Tibial artery (tissue), 4 donors: Measurements from ENCODE around the gene GRK4.

Experiments used
- DNase-seq, 2 donors: peaks; one replicate each; pipeline ENCODE4 v3.0.0-alpha.2; 2019
- H3K27ac ChIP-seq, 2 donors: fragments of 200-600 bp; sonication (generic) in 1 of 2; 1 replicate in 1 of 2; 2 replicates in 1 of 2; pipeline ENCODE4 v1.5.1; 2018 to 2019; ENCODE audit warnings: mild to moderate bottlenecking in 1 of 2
- H3K27me3 ChIP-seq, 2 donors: fragments of 200-600 bp; sonication (generic) in 1 of 2; one replicate each; pipeline versions ENCODE4 v1.5.1 to v1.6.0; 2016 to 2019
- H3K36me3 ChIP-seq, 3 donors: fragments of 200-600 bp; sonication (generic) in 2 of 3; one replicate each; pipeline ENCODE4 v1.5.1; 2016 to 2019; ENCODE audit warnings: mild to moderate bottlenecking in 2 of 3
- H3K4me1 ChIP-seq, 4 donors: fragments of 200-600 bp; sonication (generic) in 2 of 4; 1 replicate in 3 of 4; 2 replicates in 1 of 4; pipeline ENCODE4 v1.5.1; 2016 to 2019
- H3K4me3 ChIP-seq, 2 donors: fragments of 200-600 bp; sonication (generic) in 1 of 2; 1 replicate in 1 of 2; 2 replicates in 1 of 2; pipeline ENCODE4 v1.5.1; 2018 to 2019; ENCODE audit warnings: mild to moderate bottlenecking in 2 of 2
- H3K9me3 ChIP-seq, 3 donors: fragments of 200-600 bp; sonication (generic) in 1 of 3; one replicate each; pipeline ENCODE4 v1.5.1; 2016 to 2019
- CTCF ChIP-seq, 2 experiments: fragments of 200-600 bp in 1 of 2; fragments of 450-650 bp in 1 of 2; IDR thresholded peaks; one replicate each; pipeline ENCODE4 v1.5.1; 2017 to 2019; ENCODE audit warnings: antibody characterized with exemption in 2 of 2, mild to moderate bottlenecking in 1 of 2, moderate library complexity in 1 of 2
- intact Hi-C: fragments of 100-400 bp; cut with DNase I; formaldehyde crosslinking; loops from one replicate; pipeline ENCODE4 v1.15.0; 2023; ENCODE audit warnings: low total_unique reads

Gene GRK4

GRCh38 chr4:3054169-3054759 is 90.9 kb downstream of the GRK4 start:
- no peaks in the 10 kb centered on the region for H3K27me3 ChIP-seq
- intact Hi-C loops: no loop called here
- H3K4me3 ChIP-seq: no peak overlapping the region
- no peak for DNase-seq
- H3K4me1 ChIP-seq: no peaks in the 10 kb centered on the region
- no peaks in the 10 kb centered on the region for H3K9me3 ChIP-seq
- no peaks in the 10 kb centered on the region for H3K36me3 ChIP-seq
- no peak for TF ChIP-seq CTCF (IDR thresholded peaks at IDR 0.05)
- no peak overlapping the region for H3K27ac ChIP-seq

DNA sequence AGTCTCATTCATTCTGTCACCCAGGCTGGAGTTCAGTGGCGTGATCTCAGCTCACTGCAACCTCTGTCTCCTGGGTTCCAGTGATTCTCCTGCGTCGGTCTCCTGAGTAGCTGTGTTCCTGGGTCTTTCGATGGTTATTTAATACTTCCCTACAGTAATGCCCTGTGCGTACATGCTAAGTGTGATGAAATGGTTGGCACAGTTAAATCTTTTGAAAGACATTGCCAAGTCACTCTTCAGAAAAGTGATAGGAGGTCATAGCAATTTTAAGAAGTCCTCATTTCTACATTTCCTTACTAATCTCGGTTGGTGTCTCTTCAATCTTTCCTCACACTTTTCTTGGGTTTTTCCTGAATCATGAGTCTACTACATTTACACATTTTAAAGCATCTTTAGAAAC is 96.6 kb downstream of the GRK4 start:
- H3K4me3 ChIP-seq: no peak overlapping the region
- H3K9me3 ChIP-seq: no peaks in the 10 kb centered on the region
- no peaks in the 10 kb centered on the region for H3K4me1 ChIP-seq
- DNase-seq: no peak
- no peaks in the 10 kb centered on the region for H3K27me3 ChIP-seq
- no peak overlapping the region for H3K27ac ChIP-seq
- TF ChIP-seq CTCF (IDR thresholded peaks at IDR 0.05): no peak
- intact Hi-C loops: no loop called here
- H3K36me3 ChIP-seq: no peaks in the 10 kb centered on the region

DNA sequence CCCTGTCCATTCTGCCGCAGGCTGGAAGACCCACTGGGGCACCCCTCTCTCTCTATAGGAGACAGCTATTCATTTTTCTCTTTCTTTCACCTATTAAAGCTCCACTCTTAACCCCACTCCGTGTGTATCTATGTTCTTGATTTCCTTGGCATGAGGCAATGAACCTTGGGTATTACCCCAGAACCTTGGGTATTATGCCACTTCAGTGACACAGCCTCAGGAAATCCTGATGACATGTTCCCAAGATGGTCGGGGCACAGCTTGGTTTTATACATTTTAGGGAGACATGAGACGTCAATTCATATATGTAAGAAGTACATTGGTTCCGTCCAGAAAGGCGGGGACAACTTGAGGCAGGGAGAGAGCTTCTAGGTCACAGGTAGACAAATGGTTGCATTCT is 97.6 kb downstream of the GRK4 start:
- intact Hi-C loops: no loop called here
- no peak for TF ChIP-seq CTCF (IDR thresholded peaks at IDR 0.05)

DNA sequence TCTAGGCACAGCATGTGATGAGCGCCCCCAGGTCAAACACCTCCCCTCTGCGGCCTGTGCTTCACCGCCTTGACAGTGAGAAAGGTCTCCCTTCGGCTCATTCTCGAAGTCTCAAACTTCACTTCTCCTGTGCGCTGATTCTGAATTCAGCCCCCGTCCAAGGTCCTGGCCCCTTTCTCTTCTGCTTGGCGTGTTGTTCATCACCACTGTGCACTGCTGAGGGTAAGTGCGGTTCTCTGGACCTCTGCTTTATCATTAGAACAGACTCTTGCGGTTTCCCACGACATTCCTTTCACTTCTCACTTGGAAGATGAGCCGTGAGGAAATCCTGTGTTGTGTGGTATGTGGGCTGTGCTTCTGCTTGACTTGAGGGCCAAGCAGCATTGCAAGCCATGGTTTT is 99.1 kb downstream of the GRK4 start:
- intact Hi-C loops: no loop called here
- no peak for DNase-seq
- no peaks in the 10 kb centered on the region for H3K36me3 ChIP-seq

More for the DNA sequence above, 97.6 kb downstream of the GRK4 start:
- H3K4me3 ChIP-seq: no peak overlapping the region
- DNase-seq: no peak
- no peaks in the 10 kb centered on the region for H3K27me3 ChIP-seq
- no peak overlapping the region for H3K27ac ChIP-seq
- no peaks in the 10 kb centered on the region for H3K36me3 ChIP-seq
- H3K4me1 ChIP-seq: no peaks in the 10 kb centered on the region
- no peaks in the 10 kb centered on the region for H3K9me3 ChIP-seq

GRCh38 chr4:3065551-3065950 is 102.2 kb downstream of the GRK4 start:
- H3K4me3 ChIP-seq: no peak overlapping the region
- intact Hi-C loops: no loop called here
- H3K4me1 ChIP-seq: no peaks in the 10 kb centered on the region
- H3K36me3 ChIP-seq: no peaks in the 10 kb centered on the region
- H3K27ac ChIP-seq: no peak overlapping the region
- no peaks in the 10 kb centered on the region for H3K27me3 ChIP-seq
- H3K9me3 ChIP-seq: no peaks in the 10 kb centered on the region
- no peak for TF ChIP-seq CTCF (IDR thresholded peaks at IDR 0.05)
- DNase-seq: no peak

More for the DNA sequence above, 99.1 kb downstream of the GRK4 start:
- TF ChIP-seq CTCF (IDR thresholded peaks at IDR 0.05): no peak
- Histone ChIP-seq H3K27ac (no peak overlapping the region), H3K27me3 (no peaks in the 10 kb centered on the region), H3K4me1 (no peaks in the 10 kb centered on the region), H3K4me3 (no peak overlapping the region), H3K9me3 (no peaks in the 10 kb centered on the region)
